Body of pancreas (tissue), 4 donors: ENCODE data around the gene KIF21A. TPM values are rescaled to one million over a fixed set of nuclear protein-coding genes. Genes with fewer than 3 reads are reported as not detected.

Experiments used
- ATAC-seq: fragments of 150-250 bp; one replicate; pipeline ENCODE4 v1.9.1; 2016
- DNase-seq, 4 donors: peaks; one replicate each; pipeline ENCODE4 v3.0.0-alpha.2; 2019
- H3K27ac ChIP-seq, 4 donors: fragments of 200-600 bp; sonication (generic); 1 replicate in 3 of 4; 2 replicates in 1 of 4; pipeline versions ENCODE4 v1.5.1 to v1.6.1; 2016 to 2019; ENCODE audit warnings: mild to moderate bottlenecking in 1 of 4, mixed read lengths in 1 of 4, moderate library complexity in 1 of 4
- H3K27me3 ChIP-seq, 2 donors: fragments of 200-600 bp; sonication (generic); one replicate each; pipeline ENCODE4 v1.6.0; 2016; ENCODE audit warnings: mild to moderate bottlenecking in 1 of 2
- H3K36me3 ChIP-seq, 2 donors: fragments of 200-600 bp; sonication (generic); replicated peaks in 1 of 2; 2 replicates each; pipeline ENCODE4 v1.5.1; 2016; ENCODE audit warnings: low read depth in 2 of 2; ENCODE audit not compliant: insufficient read depth in 1 of 2
- H3K4me1 ChIP-seq: fragments of 200-600 bp; sonication (generic); one replicate; pipeline ENCODE4 v1.6.0; 2016
- H3K4me3 ChIP-seq, 2 donors: fragments of 200-600 bp; sonication (generic); 1 replicate in 1 of 2; 2 replicates in 1 of 2; pipeline ENCODE4 v1.5.1; 2016 to 2019
- H3K9me3 ChIP-seq, 3 donors: fragments of 200-600 bp; sonication (generic); 1 replicate in 2 of 3; 2 replicates in 1 of 3; pipeline ENCODE4 v1.5.1; 2016
- CTCF ChIP-seq, 7 experiments: fragments of 450-650 bp in 4 of 7; fragments of 200-600 bp in 3 of 7; sonication (generic) in 3 of 7; IDR thresholded peaks; one replicate each; pipeline ENCODE4 v1.5.1; 2016 to 2019; ENCODE audit warnings: antibody characterized with exemption in 7 of 7
- POLR2A ChIP-seq, 3 donors: fragments of 450-650 bp; IDR thresholded peaks; one replicate each; pipeline ENCODE4 v1.6.1; 2016; ENCODE audit warnings: antibody characterized with exemption in 3 of 3, mild to moderate bottlenecking in 2 of 3
- WGBS, 2 donors: methylation state at CpG; one replicate each; pipeline ENCODE4 v1.1.5; 2017; 5-methylcytosine and 5-hydroxymethylcytosine counted together
- intact Hi-C: fragments of 100-400 bp; cut with DNase I; formaldehyde crosslinking; loops from one replicate; pipeline ENCODE4 v1.15.1; 2023
- total RNA-seq, 2 donors: library from RNA; depleted of rRNA; stranded (reverse); fragments of >200 nt; gene quantifications; one replicate each; pipeline ENCODE4 v1.1.0, GENCODE V29; 2016

Gene KIF21A
- total RNA-seq, 2 donors from 2014 or later = 19.5 to 49.1 TPM

GRCh38 chr12:39443929-39444209, 949 bp upstream of the KIF21A start:
- peak overlapping the region; percentile 85 to 98 (median 92) for H3K27ac ChIP-seq
- no peaks in the 10 kb centered on the region for H3K36me3 ChIP-seq
- H3K9me3 ChIP-seq = no peaks in the 10 kb centered on the region
- peaks cover 21% of the 10 kb centered on the region for H3K4me1 ChIP-seq
- H3K4me3 ChIP-seq = peak overlapping the region in 1 of 2 donors; percentile 36
- intact Hi-C loops = no loop called here
- no peaks in the 10 kb centered on the region for H3K27me3 ChIP-seq
- no peak for ATAC-seq
- TF ChIP-seq CTCF (IDR thresholded peaks at IDR 0.05) = no peak
- no peak for DNase-seq

- Histone ChIP-seq H3K27ac (peak overlapping the region; percentile 85 to 98 (median 92)), H3K9me3 (no peaks in the 10 kb centered on the region), H3K4me1 (peaks cover 21% of the 10 kb centered on the region), H3K27me3 (no peaks in the 10 kb centered on the region), H3K4me3 (peak overlapping the region; percentile 60 to 90), H3K36me3 (no peaks in the 10 kb centered on the region)
- intact Hi-C loops = no loop called here
- TF ChIP-seq POLR2A (IDR thresholded peaks at IDR 0.05) (no peak), CTCF (IDR thresholded peaks at IDR 0.05) (no peak)
- DNase-seq = no peak
- peak; percentile 33 for ATAC-seq
- WGBS, 2 donors = 0% methylated on average over 34 of the region's 34 CpGs; no CpG with 5 or more reads in 1 of the 2 donors
These were observed 164 bp downstream of the KIF21A start for GRCh38 chr12:39442831-39443080.

- intact Hi-C loops = no loop called here
- ATAC-seq (peak; percentile 13), DNase-seq (peak in 2 of 4 donors; percentile 46 to 58)
- Histone ChIP-seq H3K4me1 (peaks cover 21% of the 10 kb centered on the region), H3K27me3 (no peaks in the 10 kb centered on the region), H3K27ac (peak overlapping the region; percentile 85 to 98 (median 92)), H3K36me3 (no peaks in the 10 kb centered on the region), H3K9me3 (no peaks in the 10 kb centered on the region), H3K4me3 (peak overlapping the region; percentile 60 to 90)
- TF ChIP-seq CTCF (IDR thresholded peaks at IDR 0.05) (no peak), POLR2A (IDR thresholded peaks at IDR 0.05) (no peak)
- 1 to 2% methylated on average over 26 to 49 of the region's 49 CpGs for WGBS, 2 donors
These were observed 723 bp downstream of the KIF21A start for GRCh38 chr12:39441963-39442830.

- 31 to 39% methylated on average over 5 of the region's 5 CpGs for WGBS, 2 donors
- H3K4me3 ChIP-seq = no peak overlapping the region
- DNase-seq (no peak), ATAC-seq (no peak)
- H3K27ac ChIP-seq = peak overlapping the region; percentile 85 to 98 (median 92)
- TF ChIP-seq POLR2A (IDR thresholded peaks at IDR 0.05) = no peak
- no peak for TF ChIP-seq CTCF (IDR thresholded peaks at IDR 0.05)
- H3K9me3 ChIP-seq = no peaks in the 10 kb centered on the region
- no peaks in the 10 kb centered on the region for H3K36me3 ChIP-seq
- no peaks in the 10 kb centered on the region for H3K27me3 ChIP-seq
- H3K4me1 ChIP-seq = peaks cover 21% of the 10 kb centered on the region
- intact Hi-C loops = no loop called here
These were observed 1.5 kb downstream of the KIF21A start for GRCh38 chr12:39441189-39441962.
